Measurements from ENCODE around the gene GINS2.
A peak's percentile ranks its signal among the peaks of the same experiment; 100 is the strongest.

The GINS2 gene

DNA sequence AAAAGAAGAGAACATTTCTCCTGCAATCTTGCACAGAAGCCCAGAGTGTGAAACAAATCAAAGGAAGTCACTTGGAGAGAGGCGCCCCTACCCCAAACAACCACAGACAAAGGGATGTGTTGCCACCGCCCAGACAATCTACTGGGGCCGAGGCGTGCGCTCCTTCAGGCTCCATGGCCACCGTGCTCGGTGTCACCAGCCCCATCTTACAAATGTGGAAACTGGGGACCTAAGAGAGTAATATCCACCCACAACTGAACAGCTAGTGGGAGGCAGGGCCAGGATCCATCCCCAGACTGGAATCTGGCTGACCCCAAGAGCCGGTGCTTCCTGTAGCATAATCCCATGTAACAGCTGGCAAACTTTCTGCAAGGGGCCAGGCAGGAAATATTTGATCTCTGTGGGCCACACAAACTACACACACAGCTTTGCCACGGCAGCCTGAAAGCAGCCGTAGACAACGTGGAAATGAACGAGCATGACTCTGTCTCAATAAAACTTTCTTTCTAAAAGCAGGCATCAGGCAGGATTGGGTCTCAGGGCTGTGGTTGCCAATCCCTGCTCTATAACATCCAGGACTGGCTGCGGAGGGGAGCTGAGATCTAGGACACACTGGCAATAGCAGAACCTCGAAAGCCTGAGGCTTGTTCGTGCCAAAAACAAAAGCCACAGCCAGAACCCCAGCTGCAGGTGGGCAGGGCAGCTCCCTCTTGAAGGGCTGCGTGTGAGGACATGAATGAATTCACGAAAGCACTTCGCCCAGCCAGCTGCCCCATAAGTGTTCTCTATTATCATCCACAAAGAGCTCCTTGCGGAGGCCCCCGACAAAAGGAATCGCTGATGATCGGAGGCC lies 26.6 kb upstream of the GINS2 start:
- Histone ChIP-seq H3K36me3 (no peaks in the 10 kb centered on the region), H3K27ac (peak overlapping the region; percentile 59), H3K27me3 (ENCODE audit: insufficient read depth, low read depth, severe bottlenecking) (no peaks in the 10 kb centered on the region), H3K9me3 (ENCODE audit: severe bottlenecking) (no peaks in the 10 kb centered on the region), H3K4me3 (ENCODE audit: low read depth, low read length) (no peak overlapping the region)
- no peak for TF ChIP-seq CTCF (IDR thresholded peaks at IDR 0.05; ENCODE audit: low read depth, low read length)
- peak; percentile 25 for DNase-seq

DNA sequence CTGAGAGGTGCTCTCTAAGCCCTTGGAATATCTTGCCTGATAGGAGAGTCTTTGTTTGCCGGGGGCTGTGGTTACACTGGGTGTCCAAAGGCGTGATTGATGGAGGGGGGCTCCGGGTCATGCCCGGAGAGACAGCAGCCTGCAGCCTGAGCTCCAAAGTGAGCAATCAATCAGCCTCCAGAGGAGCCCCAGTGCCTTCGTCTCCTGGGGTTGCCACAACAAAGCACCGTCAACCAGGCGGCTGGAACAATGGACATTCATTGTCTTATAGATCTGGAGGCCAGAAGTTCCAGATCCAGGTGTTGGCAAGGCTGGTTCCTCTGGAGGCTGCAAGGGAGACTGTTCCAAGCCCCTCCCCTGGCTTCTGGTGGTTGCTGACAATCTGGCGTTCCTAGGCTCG lies 24.0 kb upstream of the GINS2 start:
- no peak for TF ChIP-seq CTCF (IDR thresholded peaks at IDR 0.05; ENCODE audit: low read depth, low read length)
- Histone ChIP-seq H3K27me3 (ENCODE audit: insufficient read depth, low read depth, severe bottlenecking) (no peaks in the 10 kb centered on the region), H3K36me3 (no peaks in the 10 kb centered on the region), H3K27ac (no peak overlapping the region), H3K9me3 (ENCODE audit: severe bottlenecking) (no peaks in the 10 kb centered on the region), H3K4me3 (ENCODE audit: low read depth, low read length) (no peak overlapping the region)
- no peak for DNase-seq

DNA sequence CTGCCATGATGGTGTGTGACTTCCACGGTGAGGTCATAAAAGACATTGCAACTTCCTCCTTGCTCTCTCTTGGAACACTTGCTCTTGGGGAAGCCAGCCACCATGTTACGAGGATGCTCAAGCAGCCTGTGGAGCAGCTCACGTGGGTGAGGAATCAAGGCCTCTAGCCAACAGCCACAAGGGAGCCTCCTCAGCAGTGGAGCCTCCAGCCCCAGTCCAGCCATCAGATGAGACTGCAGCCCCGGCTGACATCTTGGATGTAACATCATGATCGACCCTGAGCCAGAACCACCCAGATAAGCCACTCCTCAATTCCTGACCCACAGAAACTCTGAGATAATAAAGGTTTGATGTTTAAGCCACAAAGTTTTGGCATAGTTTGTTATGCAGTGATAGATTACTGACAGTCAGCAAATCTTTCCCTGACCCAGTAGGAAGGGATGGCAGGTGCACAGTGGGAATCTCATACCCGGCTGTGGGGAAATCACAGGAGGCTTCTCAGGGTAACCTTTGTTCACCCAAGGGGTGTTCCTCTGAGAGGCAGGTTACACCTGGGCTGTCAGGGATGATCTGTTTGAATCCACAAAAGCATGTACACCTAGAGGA lies 23.3 kb upstream of the GINS2 start:
- Histone ChIP-seq H3K27me3 (ENCODE audit: insufficient read depth, low read depth, severe bottlenecking) (no peaks in the 10 kb centered on the region), H3K4me3 (ENCODE audit: low read depth, low read length) (no peak overlapping the region), H3K9me3 (ENCODE audit: severe bottlenecking) (no peaks in the 10 kb centered on the region), H3K27ac (no peak overlapping the region), H3K36me3 (no peaks in the 10 kb centered on the region)
- no peak for TF ChIP-seq CTCF (IDR thresholded peaks at IDR 0.05; ENCODE audit: low read depth, low read length)
- no peak for DNase-seq

- H3K27ac ChIP-seq = no peak overlapping the region
- no peaks in the 10 kb centered on the region for H3K27me3 ChIP-seq (ENCODE audit: insufficient read depth, low read depth, severe bottlenecking)
- no peaks in the 10 kb centered on the region for H3K9me3 ChIP-seq (ENCODE audit: severe bottlenecking)
- no peak overlapping the region for H3K4me3 ChIP-seq (ENCODE audit: low read depth, low read length)
- no peak for DNase-seq
- no peaks in the 10 kb centered on the region for H3K36me3 ChIP-seq
- TF ChIP-seq CTCF (IDR thresholded peaks at IDR 0.05; ENCODE audit: low read depth, low read length) = no peak
These were observed 22.0 kb upstream of the GINS2 start for GRCh38 chr16:85710732-85711131.

GRCh38 chr16:85709766-85710585 lies 21.2 kb upstream of the GINS2 start:
- no peak for TF ChIP-seq CTCF (IDR thresholded peaks at IDR 0.05; ENCODE audit: low read depth, low read length)
- DNase-seq = no peak
- Histone ChIP-seq H3K36me3 (no peaks in the 10 kb centered on the region), H3K9me3 (ENCODE audit: severe bottlenecking) (no peaks in the 10 kb centered on the region), H3K4me3 (ENCODE audit: low read depth, low read length) (no peak overlapping the region), H3K27me3 (ENCODE audit: insufficient read depth, low read depth, severe bottlenecking) (no peaks in the 10 kb centered on the region), H3K27ac (no peak overlapping the region)

All from WERI-Rb-1 (cell line).